ENCODE results near the gene NGEF.

NGEF gene

DNA sequence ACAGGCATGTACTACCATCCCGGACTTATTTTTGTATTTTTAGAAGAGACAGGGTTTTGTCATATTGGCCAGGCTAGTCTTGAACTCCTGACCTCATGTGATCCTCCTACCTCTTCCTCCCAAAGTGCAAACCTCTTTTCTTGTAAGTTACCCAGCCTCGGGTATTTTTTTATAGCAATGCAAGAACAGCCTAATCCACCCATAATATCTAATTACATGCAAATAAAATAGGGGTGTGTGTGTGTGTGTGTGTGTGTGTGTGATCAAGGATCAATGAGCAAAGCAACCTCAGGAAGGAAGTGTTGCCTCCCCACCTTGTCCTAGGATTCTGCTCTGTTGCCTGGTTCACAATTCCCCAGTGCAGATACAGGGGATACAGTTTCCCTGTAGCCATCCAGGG lies 45.6 kb downstream of the NGEF start:
- DNase-seq (ENCODE audit: insufficient read length, low spot score) (no peak), FAIRE-seq (no peak)
- no peak for TF ChIP-seq CTCF (IDR thresholded peaks at IDR 0.05; ENCODE audit: insufficient read depth, missing control alignments)

GRCh38 chr2:232966122-232966521 lies 46.9 kb downstream of the NGEF start:
- no peak for DNase-seq (ENCODE audit: insufficient read length, low spot score)
- no peak for TF ChIP-seq CTCF (IDR thresholded peaks at IDR 0.05; ENCODE audit: insufficient read depth, missing control alignments)
- no peak for FAIRE-seq

DNA sequence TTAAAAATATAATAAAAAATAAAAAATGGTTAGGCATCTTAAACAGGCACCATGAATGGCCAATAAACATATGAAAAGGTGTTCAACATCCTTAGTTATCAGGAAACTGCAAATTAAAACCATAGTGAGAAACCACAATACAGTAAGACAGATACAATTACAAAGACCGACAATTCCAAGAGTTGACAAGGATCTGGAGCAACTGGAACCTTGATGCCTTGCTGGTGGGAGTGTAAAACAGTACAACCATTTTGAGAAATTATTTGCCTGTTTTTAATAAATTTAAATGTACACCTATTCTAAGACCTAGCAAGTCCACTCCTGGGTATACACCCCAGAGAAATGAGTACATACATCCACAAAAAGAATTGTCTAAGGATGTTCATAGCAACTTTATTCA lies 49.1 kb downstream of the NGEF start:
- DNase-seq (ENCODE audit: insufficient read length, low spot score) = no peak
- TF ChIP-seq CTCF (IDR thresholded peaks at IDR 0.05; ENCODE audit: insufficient read depth, missing control alignments) = no peak
- no peak for FAIRE-seq

DNA sequence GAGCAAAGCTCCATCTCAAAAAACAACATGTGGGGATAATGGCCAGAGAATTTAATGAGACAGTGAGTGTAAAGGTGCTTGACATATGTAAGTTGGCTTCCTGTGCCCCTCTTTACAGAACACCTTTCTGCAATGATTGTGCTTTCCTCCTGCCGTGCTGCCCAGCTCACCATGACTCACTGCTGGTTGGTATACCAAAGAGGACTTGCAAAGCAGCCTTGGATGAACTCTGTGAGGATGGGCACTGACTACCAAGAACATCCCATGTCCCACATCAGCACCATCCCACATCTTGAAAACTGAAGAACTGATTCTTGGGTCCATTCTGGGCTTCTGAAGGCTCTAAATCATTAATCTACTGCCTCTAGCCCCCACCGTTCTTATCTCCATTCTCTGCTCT lies 52.2 kb downstream of the NGEF start:
- no peak for TF ChIP-seq CTCF (IDR thresholded peaks at IDR 0.05; ENCODE audit: insufficient read depth, missing control alignments)
- FAIRE-seq = no peak
- DNase-seq (ENCODE audit: insufficient read length, low spot score) = no peak

DNA sequence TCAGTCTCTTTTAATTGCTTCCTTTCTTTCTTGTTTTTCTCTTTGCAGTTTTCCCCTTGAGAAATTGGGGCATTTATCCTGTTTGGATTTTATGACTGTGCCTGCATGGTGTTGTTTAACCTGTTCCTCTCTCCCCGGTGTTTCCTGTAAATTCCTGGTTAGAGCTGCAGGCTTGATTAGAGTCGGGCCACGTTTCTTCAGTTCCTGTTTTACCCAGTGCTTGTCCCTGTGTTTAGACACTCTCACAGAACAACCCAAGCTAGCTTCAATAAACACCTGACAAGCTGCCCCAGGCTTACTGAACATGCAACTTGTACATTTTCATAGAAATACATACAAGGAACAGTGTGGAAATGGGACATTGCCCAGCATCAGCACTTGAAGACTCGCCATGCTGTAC lies 53.9 kb downstream of the NGEF start:
- no peak for FAIRE-seq
- no peak for DNase-seq (ENCODE audit: insufficient read length, low spot score)
- TF ChIP-seq CTCF (IDR thresholded peaks at IDR 0.05; ENCODE audit: insufficient read depth, missing control alignments) = no peak

DNA sequence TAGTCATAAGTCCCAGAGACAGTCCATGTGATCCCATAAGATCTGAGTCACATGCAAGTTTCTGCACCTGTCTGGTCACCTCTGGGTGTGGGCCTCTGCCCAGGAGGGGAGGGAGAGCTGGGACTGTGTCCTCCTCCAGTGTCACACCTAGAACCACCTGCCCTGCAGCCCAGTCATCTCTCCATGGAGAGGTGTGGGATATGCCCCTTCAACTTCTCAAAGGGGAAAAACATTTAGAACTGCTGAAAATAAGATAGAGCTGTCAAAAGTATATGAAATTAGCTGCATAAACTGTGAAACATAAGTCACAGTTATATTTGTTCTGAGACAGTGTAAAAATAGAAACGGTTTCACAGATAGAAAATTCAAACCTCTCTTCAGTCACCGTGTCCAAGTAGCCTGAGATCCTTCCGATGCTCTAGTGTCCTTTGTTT lies 55.4 kb downstream of the NGEF start:
- no peak for FAIRE-seq
- no peak for TF ChIP-seq CTCF (IDR thresholded peaks at IDR 0.05; ENCODE audit: insufficient read depth, missing control alignments)
- DNase-seq (ENCODE audit: insufficient read length, low spot score) = no peak

DNA sequence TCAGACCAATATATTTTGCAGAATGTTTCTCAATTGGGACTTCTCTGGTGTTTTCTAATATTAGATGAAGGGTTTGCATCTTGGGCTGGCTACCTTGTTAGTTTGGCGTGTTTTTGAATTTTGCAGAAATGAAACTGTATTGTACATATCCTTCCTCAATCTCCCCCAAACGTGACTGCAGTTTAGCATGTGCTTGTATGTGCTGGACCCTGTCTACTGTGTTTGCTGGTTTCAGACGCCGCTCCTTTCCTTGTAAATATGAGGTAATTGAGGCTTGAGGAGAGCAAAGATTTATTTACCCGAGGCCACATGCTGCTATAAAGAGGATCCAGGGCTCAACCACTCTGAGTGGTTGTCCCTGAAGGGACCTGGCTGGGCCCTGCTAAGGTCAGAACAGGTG lies 57.2 kb downstream of the NGEF start:
- no peak for TF ChIP-seq CTCF (IDR thresholded peaks at IDR 0.05; ENCODE audit: insufficient read depth, missing control alignments)
- FAIRE-seq (no peak), DNase-seq (ENCODE audit: insufficient read length, low spot score) (no peak)

Data from D721Med (cell line).